Activated gamma-delta T cell treated with anti-CD3 and anti-CD28 coated beads, Interleukin-2, amount 50 U/mL, for 16 hours (primary cell): ENCODE data around the gene KLF2.
"Not testable (repeated sequence)": the region's sequence is repeated elsewhere in the genome, so short reads cannot be mapped to it uniquely, and the experiment has no call there.

Source experiments
- DNase-seq: peaks from one replicate; pipeline ENCODE4 v3.0.0-alpha.2; 2020; ENCODE audit warnings: low read depth

The KLF2 gene

GRCh38 chr19:16324384-16325160 lies at the start of gene KLF2:
TSS of gene KLF2 (plus strand) at chr19:16324826. CDS start at chr19:16324924, 98 bp downstream.
- peak; percentile 82 for DNase-seq

GRCh38 chr19:16280306-16280705 lies 44.3 kb upstream of the KLF2 start:
- DNase-seq: no peak

DNA sequence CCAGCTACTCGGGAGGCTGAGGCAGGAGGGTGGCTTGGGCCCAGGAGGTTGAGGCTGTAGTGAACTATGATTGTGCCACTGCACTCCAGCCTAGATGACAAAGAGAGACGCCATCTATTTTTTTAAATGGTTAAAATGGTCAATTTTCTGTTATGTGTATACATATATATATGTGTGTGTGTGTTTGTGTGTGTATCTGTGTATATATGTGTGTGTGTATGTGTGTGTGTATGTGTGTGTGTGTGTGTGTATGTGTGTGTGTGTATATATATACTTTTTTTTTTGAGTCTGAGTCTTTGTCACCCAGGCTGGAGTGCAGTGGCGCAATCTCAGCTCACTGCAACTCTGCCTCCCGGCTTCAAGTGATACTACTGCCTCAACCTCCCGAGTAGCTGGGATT lies 42.9 kb upstream of the KLF2 start:
- no peak for DNase-seq

DNA sequence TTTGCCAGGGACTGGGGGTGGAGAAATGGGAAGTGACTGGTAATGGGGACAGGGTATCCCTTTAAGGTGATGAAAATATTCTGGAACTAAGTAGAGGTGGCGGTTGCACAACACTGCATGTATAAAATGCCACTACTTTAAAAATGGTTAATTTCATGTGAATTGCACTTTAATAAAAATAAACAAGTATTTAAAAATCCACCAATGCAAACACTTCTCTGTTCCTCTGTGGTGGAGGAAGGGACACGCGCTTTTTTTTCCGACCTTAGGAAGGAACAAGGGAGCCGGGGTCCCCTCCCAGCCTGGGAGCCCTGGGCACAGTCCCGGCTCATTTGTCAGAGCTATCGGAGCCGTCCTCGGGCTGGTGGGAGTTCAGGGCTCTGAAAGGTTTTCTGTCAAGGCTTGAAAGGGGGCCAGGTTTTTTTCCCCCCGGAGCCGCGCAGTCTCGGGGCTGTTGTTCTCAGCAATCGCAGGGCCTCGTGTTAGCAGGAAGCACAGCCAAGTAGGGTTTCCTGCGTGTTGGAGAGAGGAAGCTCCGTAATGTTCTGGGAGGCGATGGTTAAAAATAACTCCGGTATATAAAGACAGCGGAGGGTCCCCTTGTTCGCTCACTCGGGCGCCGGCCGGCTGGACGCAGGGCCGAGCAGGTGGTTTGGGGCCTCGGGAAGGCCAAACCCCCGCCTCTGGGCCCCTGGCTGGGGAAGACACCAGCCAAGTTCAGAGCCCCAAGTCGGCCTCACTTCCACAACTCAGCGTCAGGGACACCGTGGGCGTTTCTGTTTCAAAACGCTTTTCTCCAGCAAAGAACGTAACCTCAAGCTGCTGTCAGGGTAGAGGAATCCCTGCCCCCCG lies 41.2 kb upstream of the KLF2 start:
- peak; percentile 30 for DNase-seq

- no peak for DNase-seq
Observed at GRCh38 chr19:16284505-16284904, 40.1 kb upstream of the KLF2 start.

- DNase-seq: not testable (repeated sequence)
Observed at GRCh38 chr19:16285079-16285478, 39.5 kb upstream of the KLF2 start.

DNA sequence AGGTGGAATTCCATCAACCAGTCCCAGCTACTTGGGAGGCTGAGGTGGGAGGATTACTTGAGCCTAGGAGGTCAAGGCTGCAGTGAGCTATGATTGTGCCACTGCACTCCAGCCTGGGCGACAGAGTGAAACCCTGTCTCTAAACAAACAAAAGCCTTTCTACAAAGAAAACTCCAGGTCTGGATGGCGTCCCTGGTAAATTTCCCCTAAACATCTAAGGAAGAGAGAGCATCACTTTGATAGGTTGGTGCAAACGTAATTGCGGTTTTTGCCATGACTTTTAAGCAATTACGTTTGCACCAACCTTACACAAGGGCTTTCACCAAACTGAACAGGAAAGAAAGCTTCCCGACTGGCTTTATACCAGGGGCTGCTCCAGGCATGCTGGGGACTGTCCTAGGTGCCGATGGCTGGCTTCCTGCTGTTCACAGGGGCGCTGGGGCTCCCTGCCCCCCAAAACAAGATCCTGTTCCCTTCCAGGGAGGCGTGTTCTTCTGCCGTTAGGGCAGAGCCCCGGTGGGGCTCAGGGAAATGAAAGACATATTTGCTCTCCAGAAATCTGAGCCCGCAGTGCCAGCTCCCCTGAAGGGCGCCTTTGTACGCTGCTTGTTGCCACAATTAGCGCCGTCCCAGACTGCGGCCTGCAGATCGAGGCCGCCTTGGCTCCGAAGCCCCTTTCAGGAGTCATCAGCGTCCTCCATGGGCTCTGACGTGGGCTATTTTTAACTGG lies 38.7 kb upstream of the KLF2 start:
- DNase-seq: no peak

- no peak for DNase-seq
Observed at GRCh38 chr19:16288544-16288943, 36.1 kb upstream of the KLF2 start.

- DNase-seq: no peak
Observed at GRCh38 chr19:16289594-16289993, 35.0 kb upstream of the KLF2 start.

DNA sequence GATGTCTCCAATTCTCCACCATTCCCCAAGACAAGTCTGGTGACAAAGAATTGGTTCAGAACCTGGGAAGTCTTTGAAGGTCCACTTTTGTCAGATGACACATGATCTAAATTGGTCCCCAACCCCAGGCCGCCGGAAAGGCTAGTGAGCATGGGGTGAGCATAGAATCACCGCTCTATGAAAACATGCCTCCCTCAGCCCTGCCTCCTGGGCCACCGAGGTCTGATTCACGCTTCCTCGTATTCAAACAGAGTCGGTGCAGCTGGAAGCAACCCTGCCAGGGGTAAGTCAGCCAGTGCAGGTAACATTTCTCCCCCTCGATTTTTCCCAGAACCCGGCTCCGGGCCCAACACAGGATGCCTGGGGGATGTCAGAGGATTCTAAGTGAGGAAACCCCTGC lies 33.9 kb upstream of the KLF2 start:
- no peak for DNase-seq

GRCh38 chr19:16293118-16294091 lies 31.2 kb upstream of the KLF2 start:
- DNase-seq: no peak

DNA sequence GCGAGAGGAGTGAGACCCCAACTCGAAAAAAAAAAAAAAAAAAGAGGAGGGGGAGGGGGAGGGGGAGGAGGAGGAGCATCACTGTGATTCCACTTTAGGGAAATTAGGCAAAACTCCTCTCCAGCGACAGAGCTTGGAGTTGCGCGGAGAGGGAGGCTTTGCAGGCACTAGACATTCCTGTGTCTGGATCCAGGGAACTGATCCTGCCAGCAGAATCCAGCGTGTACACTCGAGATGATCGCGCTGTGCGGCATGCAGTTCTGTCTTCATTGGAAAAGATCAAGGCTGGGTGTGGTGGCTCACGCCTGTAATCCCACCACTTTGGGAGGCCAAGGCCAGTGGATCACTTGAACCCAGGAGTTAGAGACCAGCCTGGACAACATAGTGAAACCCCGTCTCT lies 29.6 kb upstream of the KLF2 start:
- no peak for DNase-seq

GRCh38 chr19:16296713-16297112 lies 27.9 kb upstream of the KLF2 start:
- no peak for DNase-seq

DNA sequence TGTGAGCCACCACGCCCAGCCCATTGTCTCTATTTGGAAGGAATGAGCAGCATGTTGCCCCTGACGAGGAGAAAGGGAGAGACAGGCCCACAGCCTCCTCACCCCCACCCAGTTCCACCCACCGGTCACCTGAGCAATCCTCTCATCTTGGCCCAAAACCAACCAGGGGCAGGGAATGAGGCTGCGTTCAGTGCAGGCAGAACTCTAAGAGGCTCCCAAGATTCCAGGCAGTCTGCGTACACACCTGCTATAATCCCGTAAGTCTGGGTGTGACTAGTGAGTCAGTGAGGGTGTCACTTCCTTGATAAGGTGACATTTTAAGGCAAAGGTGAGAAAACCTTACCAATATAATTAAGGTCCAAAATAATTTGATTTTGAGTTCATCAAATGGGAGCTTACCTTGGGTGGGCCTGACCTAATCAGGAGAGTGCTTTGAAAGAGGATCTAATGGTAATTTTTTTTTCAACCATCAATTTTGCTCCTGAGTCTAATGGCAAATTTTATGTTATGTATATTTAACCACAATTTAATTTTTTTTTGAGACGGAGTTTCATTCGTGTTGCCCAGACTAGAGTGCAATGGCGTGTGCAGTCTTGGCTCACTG lies 26.9 kb upstream of the KLF2 start:
- no peak for DNase-seq

DNA sequence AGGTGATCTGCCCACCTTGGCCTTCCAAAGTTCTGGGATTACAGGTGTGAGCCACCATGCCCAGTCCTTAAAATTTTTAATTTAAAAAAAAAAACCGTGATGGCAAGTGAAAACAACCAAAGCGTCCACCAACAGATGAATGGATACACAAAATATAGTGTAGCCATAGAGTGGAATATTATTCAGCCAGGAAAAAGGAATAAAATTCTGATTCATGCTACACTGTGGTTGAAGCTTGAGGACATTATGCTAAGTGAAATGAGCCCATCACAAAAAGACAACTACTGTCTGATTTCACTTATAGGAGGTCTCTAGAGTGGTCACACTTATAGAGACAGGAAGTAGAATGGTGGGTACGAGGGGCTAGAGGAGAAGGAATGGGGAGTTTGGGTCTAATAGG lies 26.3 kb upstream of the KLF2 start:
- no peak for DNase-seq

DNA sequence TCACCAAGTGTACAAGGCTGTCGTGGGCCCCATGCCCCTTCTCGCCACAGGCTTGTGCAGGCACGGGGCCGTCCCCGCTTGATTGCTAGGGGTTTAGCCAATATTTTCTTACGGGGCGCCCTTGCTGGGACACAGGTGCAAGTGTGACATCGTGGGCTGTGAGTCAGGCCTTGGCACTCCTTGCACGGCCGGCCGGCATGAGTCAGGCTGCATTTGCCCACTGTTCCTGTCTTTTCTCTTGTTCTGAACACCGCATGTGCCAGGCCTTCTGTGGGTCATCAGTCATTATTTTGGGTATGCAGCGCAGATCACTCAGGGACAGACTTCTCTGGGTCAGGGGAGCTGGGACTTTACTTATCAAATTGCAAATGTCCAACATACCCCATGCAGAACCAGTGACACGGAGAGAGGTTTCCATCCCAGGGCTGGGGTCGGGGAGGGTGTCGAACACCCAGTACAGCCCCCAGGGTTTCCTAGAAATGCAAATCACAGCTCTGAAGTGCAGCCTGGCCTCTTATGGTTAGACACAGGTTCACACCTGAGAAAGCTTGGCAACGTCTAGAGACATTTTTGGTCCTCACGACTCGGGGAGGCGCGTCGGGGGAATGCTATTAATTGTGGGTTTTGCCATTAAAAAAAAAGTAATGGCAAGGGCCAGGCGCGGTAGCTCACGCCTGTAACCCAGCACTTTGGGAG lies 22.5 kb upstream of the KLF2 start:
- no peak for DNase-seq

DNA sequence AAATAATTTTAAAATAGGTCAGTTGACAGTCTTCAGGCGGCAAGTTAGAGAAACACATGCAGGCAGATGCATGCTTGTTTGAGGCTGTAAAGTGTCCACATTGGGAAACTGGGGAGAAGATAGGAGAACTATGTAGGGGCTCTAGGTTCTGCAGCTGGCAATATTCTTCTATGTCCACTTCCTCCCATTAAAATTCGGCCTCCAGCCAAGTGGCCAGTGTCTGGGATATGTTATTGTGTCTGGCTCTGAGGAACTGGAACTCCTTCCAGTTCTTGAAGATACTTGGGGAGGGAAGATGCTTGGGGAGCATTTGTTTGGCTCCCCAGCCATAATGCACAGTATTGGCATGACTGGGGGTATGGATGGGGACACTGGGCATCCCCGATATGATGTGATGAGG lies 20.9 kb upstream of the KLF2 start:
- no peak for DNase-seq

DNA sequence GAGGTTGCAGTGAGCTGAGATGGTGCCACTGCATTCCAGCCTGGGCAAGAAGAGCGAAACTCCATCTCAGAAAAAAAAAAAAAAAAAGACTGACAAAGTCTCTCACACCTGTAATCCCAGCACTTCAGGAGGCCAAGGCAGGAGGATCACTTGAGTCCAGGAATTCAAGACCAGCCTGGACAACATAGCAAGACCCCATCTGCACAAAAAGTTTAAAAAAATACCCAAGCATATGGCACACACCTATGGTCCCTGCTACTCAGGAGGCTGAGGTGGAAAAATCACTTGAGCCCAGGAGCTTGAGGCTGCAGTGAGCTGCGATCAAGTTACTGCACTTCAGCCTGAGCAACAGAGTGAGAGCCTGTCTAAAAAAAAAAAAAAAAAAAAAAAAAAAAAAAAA lies 20.1 kb upstream of the KLF2 start:
- DNase-seq: not testable (repeated sequence)

- not testable (repeated sequence) for DNase-seq
Observed at GRCh38 chr19:16305060-16305459, 19.6 kb upstream of the KLF2 start.

DNA sequence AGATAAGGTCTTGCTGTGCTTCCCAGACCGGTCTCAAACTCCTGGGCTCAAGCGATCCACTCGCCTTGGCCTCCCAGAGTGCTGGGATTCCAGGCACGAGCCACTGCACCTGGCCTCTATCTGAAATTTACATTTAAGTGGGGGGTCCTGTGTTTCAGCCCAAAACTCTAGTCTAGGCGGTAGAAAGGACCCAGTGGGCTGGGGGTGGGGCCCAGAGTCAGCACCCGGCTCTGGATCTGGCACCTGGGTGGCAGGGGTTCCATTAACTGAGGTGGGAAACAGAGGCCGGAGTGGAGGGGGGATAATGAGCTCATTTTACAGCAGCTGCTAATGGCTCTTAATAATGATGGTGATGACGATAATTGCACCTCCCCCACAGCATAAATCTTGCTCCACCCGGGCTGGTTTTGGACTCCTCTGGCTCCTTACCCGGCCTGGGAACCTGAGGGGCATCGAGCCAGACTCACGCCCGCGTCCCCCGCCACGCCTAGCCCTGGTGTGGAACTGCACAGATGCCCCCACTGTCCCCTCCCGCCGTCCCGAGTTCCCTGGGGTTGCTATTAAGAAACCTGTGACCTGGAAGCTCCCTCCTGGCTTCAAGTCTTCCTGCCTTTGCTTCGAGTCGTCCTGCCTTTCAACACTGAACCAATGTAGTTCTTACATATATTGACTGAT lies 17.8 kb upstream of the KLF2 start:
- DNase-seq: no peak
